GM21367 (cell line): ENCODE results near the gene RARB.

Experiments
- ATAC-seq: cut with Tn5 transposase; IDR thresholded peaks from one replicate; pipeline ENCODE4 v1.9.1; 2021; ENCODE audit not compliant: unreplicated experiment

The RARB gene

DNA sequence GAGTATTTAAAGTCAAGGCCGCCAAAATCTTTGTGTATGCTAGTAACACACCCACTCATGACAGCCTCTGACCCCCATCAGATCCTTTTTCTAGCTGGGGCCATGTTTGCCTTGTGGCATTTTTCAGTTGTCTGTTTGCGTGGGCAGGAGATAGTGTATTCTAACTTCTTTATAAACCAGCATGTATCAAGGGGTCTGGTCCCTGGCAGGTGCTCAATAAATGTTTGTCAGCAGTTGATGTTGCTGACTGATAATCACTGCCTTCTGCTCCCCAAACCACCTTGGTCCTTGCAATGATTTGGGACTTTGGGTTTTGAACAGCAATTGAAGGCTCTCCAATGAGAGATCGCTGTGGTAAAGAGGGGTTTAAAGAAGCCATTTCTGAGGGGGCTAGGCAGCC is 19.2 kb downstream of the RARB start:
- ATAC-seq: no peak

DNA sequence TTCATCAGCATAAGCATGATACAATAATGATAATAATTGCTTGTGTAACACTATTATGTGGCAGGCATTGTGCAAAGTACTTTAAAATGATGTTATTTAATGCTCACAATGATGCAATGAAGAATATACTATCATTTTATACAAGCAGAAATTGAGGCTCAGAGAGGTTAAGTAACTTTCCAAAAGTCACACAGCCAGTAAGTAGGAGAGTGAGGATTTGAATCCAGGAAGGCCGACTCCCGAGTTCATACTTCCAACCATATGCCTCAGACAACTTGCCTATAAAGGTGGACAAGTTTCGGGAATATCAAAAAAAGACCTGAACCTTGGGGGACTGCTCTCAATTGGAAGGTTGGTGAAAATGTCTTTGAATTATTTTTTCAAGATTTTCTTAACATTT is 19.9 kb downstream of the RARB start:
- ATAC-seq: no peak

- ATAC-seq: no peak
Measured at GRCh38 chr3:25448750-25449692, 21.0 kb downstream of the RARB start.

DNA sequence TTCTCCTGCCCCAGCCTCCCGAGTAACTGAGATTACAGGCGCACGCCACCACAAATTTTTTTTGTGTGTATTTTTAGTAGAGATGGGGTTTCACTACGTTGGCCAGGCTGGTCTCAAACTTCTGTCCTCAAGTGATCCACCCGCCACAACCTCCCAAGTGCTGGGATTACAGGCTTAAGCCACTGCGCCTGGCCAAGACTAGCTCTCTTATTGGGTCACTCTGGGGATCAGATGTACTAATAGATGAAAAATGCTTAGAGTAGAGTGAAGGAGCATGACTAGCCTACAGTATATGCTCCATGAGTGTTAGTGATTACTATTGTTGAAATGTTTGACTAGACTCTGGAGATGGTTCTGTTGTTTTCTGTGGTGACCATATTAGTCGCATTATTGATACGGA is 21.8 kb downstream of the RARB start:
- ATAC-seq: no peak

DNA sequence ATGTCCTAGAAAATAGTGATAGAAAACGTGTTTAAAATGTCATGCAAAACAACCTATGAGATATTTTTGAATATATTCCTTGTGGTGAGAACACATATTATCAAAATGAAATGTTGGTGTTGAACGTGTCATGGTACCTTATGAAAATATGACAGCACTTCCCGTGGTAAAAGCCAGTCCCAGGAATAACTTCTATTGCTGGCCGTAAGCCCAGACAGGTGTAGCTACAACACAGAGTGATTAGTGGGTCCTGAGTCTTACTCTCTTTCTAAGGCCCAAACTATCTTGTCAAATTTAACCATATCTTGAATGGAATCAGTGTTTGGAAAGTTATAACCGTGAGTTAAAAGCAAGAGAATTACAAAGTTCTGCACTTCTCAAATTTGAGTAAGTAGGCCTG is 24.1 kb downstream of the RARB start:
- ATAC-seq: no peak

DNA sequence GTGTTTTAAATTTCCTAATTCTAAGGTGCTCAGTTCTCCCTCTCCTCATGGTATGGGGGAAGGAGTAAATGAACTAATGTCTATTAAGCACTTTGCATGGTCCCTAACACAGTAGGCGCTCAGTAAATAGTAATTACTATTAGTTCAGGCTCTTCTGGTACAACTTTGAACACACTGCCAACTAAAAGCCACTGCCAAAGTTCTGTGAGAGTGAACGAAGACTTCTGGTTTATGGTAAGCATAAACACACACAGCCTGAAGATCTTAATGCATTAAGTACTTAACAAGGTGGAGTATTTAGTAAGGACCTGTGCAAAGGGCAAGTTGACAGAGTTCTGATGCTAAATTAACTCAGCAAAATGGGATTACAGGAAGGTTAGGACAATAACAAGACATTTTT is 24.7 kb downstream of the RARB start:
- ATAC-seq: no peak

DNA sequence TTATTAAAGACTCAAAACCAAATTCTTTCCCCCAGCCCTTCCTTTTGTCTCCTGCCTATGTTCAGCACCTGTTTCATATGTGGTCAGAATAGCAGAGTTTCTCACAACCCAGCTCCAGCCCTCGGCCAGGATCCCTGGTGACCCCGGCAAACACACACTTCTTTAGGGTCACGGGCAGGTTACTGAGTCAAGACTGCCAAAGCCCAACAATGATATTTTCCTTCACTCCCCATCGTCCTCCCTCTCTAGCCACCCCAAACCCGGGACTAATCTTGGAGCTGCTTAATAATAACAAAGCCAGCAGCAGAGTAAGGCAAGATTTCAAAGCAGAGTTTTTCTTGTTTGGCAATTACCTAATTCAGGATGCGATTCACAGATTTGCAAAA is 25.5 kb downstream of the RARB start:
- no peak for ATAC-seq

- no peak for ATAC-seq
Measured at GRCh38 chr3:25454005-25454927, 26.2 kb downstream of the RARB start.

DNA sequence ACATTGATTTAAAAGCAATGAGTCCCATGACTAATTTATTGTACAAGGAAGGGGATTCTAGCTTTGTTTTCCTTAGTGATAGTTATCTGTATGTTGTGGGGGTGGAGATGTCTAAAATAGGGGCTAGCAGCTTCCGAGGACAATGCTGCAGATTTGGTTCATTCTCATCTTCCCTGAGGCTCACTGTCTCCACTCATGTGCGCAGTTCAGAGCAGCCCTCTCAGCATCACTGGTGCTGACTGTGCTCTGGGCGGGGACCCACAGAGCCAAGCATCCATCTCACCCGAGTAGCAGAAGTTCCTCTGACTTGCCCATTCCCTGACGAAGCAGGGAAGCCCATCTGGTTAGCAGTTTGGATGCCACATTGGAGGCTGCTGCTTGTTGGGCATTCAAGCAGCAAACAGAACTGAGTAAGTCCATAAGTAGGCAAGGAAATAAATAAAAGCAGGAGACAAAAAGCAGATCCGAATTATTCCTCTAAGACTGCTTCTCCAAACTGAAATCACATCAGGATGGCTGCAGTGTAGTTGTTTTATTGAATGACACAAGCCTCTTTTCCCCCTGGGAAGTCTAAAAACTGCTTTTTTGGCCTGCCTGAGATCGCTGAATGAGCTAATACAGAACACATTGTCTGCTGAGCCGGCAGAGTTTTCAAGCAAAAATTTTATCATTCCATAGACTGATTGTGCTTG is 27.5 kb downstream of the RARB start:
- ATAC-seq: no peak

- no peak for ATAC-seq
Measured at GRCh38 chr3:25456723-25457670, 28.9 kb downstream of the RARB start.

DNA sequence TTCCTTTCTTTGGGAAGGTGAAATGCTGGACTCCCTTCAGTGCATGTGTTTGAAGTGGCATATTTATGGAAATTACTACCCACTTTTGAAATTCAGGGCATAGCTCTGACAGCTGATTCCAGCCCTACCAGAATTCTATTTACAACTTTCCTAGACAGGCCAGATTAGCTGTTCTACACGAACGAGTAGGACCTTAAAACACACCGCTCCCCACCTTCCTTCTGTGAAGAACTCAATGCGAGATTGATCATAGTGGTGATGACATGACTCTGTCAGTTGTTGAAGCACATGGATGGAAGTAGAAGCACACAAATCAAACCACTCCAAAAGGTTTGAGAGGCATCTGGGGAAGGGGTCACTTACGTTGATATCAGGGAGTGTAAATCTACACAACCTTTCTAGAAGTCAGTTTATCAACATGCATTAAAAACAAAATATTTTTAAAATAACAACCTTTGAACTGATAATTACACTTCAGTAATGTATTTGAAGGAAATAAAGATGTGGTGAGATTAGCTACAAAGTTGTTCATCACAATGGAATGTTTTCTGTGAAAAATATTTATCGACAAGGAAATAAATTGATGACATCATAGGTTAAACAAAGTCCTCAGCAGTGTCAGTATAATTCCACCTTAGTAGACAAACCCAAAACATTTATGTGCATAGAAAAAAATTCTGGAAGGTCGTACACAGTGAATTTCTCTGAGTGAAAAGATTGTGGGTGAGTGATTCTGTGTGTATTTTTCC is 29.8 kb downstream of the RARB start:
- no peak for ATAC-seq

- ATAC-seq: no peak
Measured at GRCh38 chr3:25458420-25458814, 30.4 kb downstream of the RARB start.

GRCh38 chr3:25460751-25461150 is 32.7 kb downstream of the RARB start:
- ATAC-seq: peak; percentile 99

- ATAC-seq: no peak
Measured at GRCh38 chr3:25461946-25462345, 33.9 kb downstream of the RARB start.

- no peak for ATAC-seq
Measured at GRCh38 chr3:25462495-25462894, 34.4 kb downstream of the RARB start.

DNA sequence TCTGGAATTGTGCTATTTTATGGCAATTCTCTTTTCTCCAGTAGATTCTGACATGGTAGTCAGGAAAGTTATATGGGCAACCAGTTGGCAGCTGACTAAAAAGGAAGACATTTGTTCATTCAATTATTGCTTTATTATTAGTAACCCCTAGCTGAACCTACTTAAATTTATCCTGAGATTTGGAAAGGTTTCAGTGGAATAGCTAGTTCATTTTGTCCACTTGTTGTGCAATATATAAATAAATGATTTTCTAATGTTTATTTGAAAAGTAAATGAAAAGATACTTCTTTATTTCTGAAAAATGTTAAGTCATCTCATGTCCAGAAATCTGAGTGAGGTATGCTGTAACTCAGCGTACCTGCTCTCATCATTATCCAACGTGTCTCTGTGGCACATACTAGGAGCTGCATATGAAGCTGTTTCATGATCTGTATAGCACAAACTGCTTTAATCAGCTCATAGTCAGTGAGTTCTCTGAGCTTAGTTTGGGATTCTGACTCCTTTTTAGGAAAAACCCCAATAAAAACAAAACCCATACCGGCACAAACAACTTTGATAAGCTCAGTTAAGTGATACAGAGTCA is 35.9 kb downstream of the RARB start:
- ATAC-seq: no peak

DNA sequence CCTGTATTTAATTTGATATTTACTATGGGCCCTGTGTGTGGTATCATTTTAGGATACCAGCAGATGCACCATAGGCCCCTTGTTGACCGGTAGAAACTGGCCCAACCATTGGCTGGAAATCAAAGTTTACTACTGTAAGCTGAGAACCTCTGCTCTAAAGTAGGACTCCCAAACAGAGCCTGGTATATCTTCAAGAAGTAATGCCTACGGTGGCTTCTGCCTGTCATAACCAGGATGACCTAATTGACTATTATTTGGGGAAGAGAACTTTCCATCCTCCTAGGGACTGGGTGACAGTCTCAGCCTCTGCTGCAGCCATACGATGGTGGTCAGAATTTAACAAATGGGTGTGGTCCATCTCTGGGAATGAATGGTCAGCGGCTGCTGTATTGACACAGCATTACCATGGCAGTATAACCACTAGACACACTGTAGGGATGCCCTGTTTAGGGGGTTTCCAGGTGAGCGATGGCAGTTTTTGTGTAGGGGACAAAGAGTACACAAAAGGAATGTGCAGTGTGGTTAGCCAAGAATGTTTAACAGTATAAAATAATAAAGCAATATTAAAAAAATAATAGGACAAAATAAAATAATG is 37.3 kb downstream of the RARB start:
- no peak for ATAC-seq

DNA sequence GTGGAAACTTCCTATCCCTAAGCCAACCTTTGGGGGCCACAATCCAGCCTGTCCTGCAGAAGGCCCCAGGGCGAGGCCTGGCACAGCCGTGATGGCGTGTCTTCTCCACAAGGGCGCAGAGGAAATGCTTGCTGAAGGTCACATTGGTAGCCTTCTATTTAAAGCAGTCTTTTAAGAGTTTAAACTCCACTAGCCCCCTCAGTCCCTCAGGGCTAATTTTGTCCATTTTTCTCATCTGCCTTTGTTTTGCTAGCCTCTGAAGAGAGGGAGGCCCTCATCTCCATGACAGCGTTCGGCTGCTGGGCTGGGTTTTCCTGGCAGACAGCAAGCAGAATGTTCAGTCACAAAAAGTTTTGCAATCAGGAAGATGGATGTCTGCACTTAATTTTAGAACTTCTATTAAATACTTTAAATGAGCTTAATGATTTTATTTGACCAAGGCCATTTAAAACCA is 40.8 kb downstream of the RARB start:
- no peak for ATAC-seq

DNA sequence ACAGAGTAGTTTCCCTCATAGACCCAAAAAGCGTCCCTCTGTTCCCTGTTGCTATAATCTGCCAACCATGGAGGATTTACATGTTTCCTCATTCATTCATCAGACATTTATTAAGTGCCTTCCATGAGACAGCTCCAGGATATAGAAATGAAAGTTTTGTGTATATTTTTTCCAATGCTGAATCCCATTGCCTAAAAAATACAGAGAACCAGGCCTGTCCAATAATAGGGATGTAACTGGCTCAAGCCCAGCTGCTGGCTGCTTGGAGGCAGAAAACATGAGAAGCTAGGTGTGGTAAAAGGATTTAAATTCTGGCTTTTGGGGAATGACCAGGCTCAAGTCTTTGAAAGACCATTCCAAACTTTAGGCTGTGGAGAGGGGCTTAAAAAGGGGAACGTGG is 41.5 kb downstream of the RARB start:
- no peak for ATAC-seq
